HEK293 (cell line): ENCODE measurements around the gene ANKRD9.

ENCODE experiments used
- CTCF ChIA-PET: fragments of 350-600 bp; formaldehyde crosslinking; extraction: SDS; loops from one replicate; lab custom pipeline; 2021; ENCODE audit warnings: antibody characterized with exemption; lab: Yijun Ruan, JAX
- POLR2A ChIA-PET: fragments of 300-600 bp; formaldehyde crosslinking; extraction: SDS; loops from one replicate; lab custom pipeline; 2020; ENCODE audit warnings: antibody characterized with exemption, inconsistent platforms; lab: Yijun Ruan, JAX
- H3K27ac ChIP-seq: fragments of 200-500 bp; sonication (Bioruptor generic); 2 replicates; pipeline ENCODE4 v1.5.1; 2014; ENCODE audit warnings: low read depth, low read length, control low read depth, inconsistent platforms; ENCODE audit errors: extremely low read depth
- H3K36me3 ChIP-seq, 2 experiments: fragments of 200-500 bp in 1 of 2; sonication (Bioruptor generic) in 1 of 2; 1 replicate in 1 of 2; 2 replicates in 1 of 2; pipeline ENCODE4 v1.5.1; 2014 to 2017; ENCODE audit warnings: inconsistent platforms in 2 of 2, low read length in 2 of 2; ENCODE audit not compliant: control insufficient read depth in 2 of 2, insufficient read depth in 1 of 2
- H3K4me1 ChIP-seq: fragments of 200-500 bp; sonication (Bioruptor generic); 2 replicates; pipeline ENCODE4 v1.5.1; 2014; ENCODE audit warnings: mild to moderate bottlenecking, low read length, inconsistent platforms; ENCODE audit not compliant: control insufficient read depth, insufficient read depth
- H3K4me3 ChIP-seq: 2 replicates; pipeline ENCODE4 v1.5.1; 2011; ENCODE audit warnings: low read depth, mild to moderate bottlenecking, control low read depth, low read length, moderate library complexity
- H3K9me3 ChIP-seq: fragments of 200-500 bp; sonication (Bioruptor generic); 2 replicates; pipeline ENCODE4 v1.5.1; 2014; ENCODE audit warnings: low read depth, low read length, inconsistent platforms; ENCODE audit not compliant: control insufficient read depth, insufficient read depth
- ATF2 ChIP-seq: fragments of 450-650 bp; formaldehyde crosslinking; IDR thresholded peaks from 2 replicates; pipeline ENCODE4 v1.5.1; 2016; ENCODE audit warnings: missing biosample characterization, missing genetic modification characterization, low read depth
- HOXA7 ChIP-seq: sonication (generic); formaldehyde crosslinking; IDR thresholded peaks from 2 replicates; pipeline ENCODE4 v1.8.1; 2022; ENCODE audit warnings: missing genetic modification reagents, borderline replicate concordance
- IKZF3 ChIP-seq: fragments of 450-650 bp; IDR thresholded peaks from 2 replicates; pipeline ENCODE4 v1.5.0; 2018; ENCODE audit warnings: missing biosample characterization, mild to moderate bottlenecking, missing genetic modification characterization, moderate library complexity
- SP7 ChIP-seq: fragments of 450-650 bp; formaldehyde crosslinking; IDR thresholded peaks from 2 replicates; pipeline ENCODE4 v1.5.1; 2016; ENCODE audit warnings: missing biosample characterization, missing genetic modification characterization
- TSHZ1 ChIP-seq: fragments of 450-650 bp; formaldehyde crosslinking; IDR thresholded peaks from 2 replicates; pipeline ENCODE4 v1.5.1; 2016; ENCODE audit warnings: missing biosample characterization, missing genetic modification characterization, borderline replicate concordance
- ZBTB1 ChIP-seq: fragments of 450-650 bp; formaldehyde crosslinking; IDR thresholded peaks from 2 replicates; pipeline ENCODE4 v1.5.1; 2016; ENCODE audit warnings: missing biosample characterization, missing genetic modification characterization
- ZBTB17 ChIP-seq: fragments of 450-650 bp; formaldehyde crosslinking; IDR thresholded peaks from 2 replicates; pipeline ENCODE4 v1.5.1; 2016; ENCODE audit warnings: missing biosample characterization, missing genetic modification characterization
- ZNF221 ChIP-seq: fragments of 450-650 bp; formaldehyde crosslinking; IDR thresholded peaks from 2 replicates; pipeline ENCODE4 v1.5.1; 2017; ENCODE audit warnings: missing biosample characterization, missing genetic modification characterization, borderline replicate concordance
- ZNF239 ChIP-seq: fragments of 450-650 bp; formaldehyde crosslinking; IDR thresholded peaks from 2 replicates; pipeline ENCODE4 v1.5.1; 2016; ENCODE audit warnings: missing biosample characterization, missing genetic modification characterization
- ZNF274 ChIP-seq, 2 experiments: fragments of 200-500 bp in 1 of 2; fragments of 450-650 bp in 1 of 2; sonication (Bioruptor generic) in 1 of 2; formaldehyde crosslinking in 1 of 2; IDR thresholded peaks; 2 replicates each; pipeline versions ENCODE4 v1.5.1 to v1.6.1; 2014 to 2016; ENCODE audit warnings: borderline replicate concordance in 1 of 2, inconsistent platforms in 1 of 2, low read length in 1 of 2, missing biosample characterization in 1 of 2, missing genetic modification characterization in 1 of 2
- ZNF362 ChIP-seq: fragments of 450-650 bp; formaldehyde crosslinking; IDR thresholded peaks from 2 replicates; pipeline ENCODE4 v1.5.1; 2016; ENCODE audit warnings: missing biosample characterization, missing genetic modification characterization
- ZNF366 ChIP-seq: fragments of 450-650 bp; formaldehyde crosslinking; conservative IDR thresholded peaks from 2 replicates; pipeline ENCODE4 v1.5.1; 2016; ENCODE audit warnings: missing biosample characterization, missing genetic modification characterization
- ZNF37A ChIP-seq: fragments of 450-650 bp; IDR thresholded peaks from 2 replicates; pipeline ENCODE4 v1.5.1; 2018; ENCODE audit warnings: missing biosample characterization, missing genetic modification characterization
- ZNF449 ChIP-seq: fragments of 450-650 bp; formaldehyde crosslinking; IDR thresholded peaks from 2 replicates; pipeline ENCODE4 v1.5.1; 2017; ENCODE audit warnings: missing biosample characterization, mild to moderate bottlenecking, missing genetic modification characterization, moderate library complexity
- ZNF529 ChIP-seq: fragments of 450-650 bp; formaldehyde crosslinking; IDR thresholded peaks from 2 replicates; pipeline ENCODE4 v1.5.1; 2017; ENCODE audit warnings: missing genetic modification characterization, missing biosample characterization; ENCODE audit not compliant: insufficient replicate concordance
- ZNF621 ChIP-seq: fragments of 450-650 bp; formaldehyde crosslinking; IDR thresholded peaks from 2 replicates; pipeline ENCODE4 v1.5.1; 2017; ENCODE audit warnings: missing biosample characterization, missing genetic modification characterization
- ZNF639 ChIP-seq: fragments of 450-650 bp; formaldehyde crosslinking; IDR thresholded peaks from 2 replicates; pipeline ENCODE4 v1.5.1; 2016; ENCODE audit warnings: missing biosample characterization, missing genetic modification characterization
- ZNF777 ChIP-seq: fragments of 450-650 bp; formaldehyde crosslinking; IDR thresholded peaks from 2 replicates; pipeline ENCODE4 v1.5.1; 2017; ENCODE audit warnings: missing biosample characterization, missing genetic modification characterization, borderline replicate concordance

The ANKRD9 gene

GRCh38 chr14:102530828-102531478 is 21.4 kb upstream of the ANKRD9 start (continued):
- no peak for TF ChIP-seq ZNF639
- TF ChIP-seq ZNF621 (tag by site-specific recombination), result no peak
- no peak for TF ChIP-seq ZBTB17 (tag by site-specific recombination)
- TF ChIP-seq SP7 (tag by site-specific recombination), result no peak
- TF ChIP-seq TSHZ1 (tag by site-specific recombination), result no peak
- TF ChIP-seq ATF2, result no peak
- TF ChIP-seq ZNF274 (IDR thresholded peaks at IDR 0.05; ENCODE audit: low read length), result no peak
- TF ChIP-seq ZNF274 (tag by site-specific recombination; IDR thresholded peaks at IDR 0.05; ENCODE audit: borderline replicate concordance), result no peak

- ChIA-PET POLR2A (interaction anchor here (1.2 kb wide), 1 partner anchor 20 kb away, joined by 4 read pairs; no protein-coding TSS in a partner anchor), CTCF (interaction anchor here (0.7 kb wide), 1 partner anchor 29 kb away, joined by 3 read pairs; no protein-coding TSS in a partner anchor)
- Histone ChIP-seq H3K27ac (no peak overlapping the region), H3K9me3 (no peaks in the 10 kb centered on the region), H3K4me3 (no peak overlapping the region), H3K4me1 (no peaks in the 10 kb centered on the region), H3K36me3 (no peaks in the 10 kb centered on the region)
- TF ChIP-seq ZNF362, result peak; percentile 94
- TF ChIP-seq ZNF239, result no peak
- TF ChIP-seq ZNF529, result no peak
- TF ChIP-seq ZNF221 (tag by site-specific recombination), result no peak
Measured at GRCh38 chr14:102528431-102529170, 19.0 kb upstream of the ANKRD9 start.

- Histone ChIP-seq H3K36me3 (no peaks in the 10 kb centered on the region), H3K27ac (no peak overlapping the region), H3K9me3 (no peaks in the 10 kb centered on the region), H3K4me1 (no peaks in the 10 kb centered on the region), H3K4me3 (no peak overlapping the region)
- POLR2A ChIA-PET, result no interaction called here
- CTCF ChIA-PET, result interaction anchor here (0.6 to 2.2 kb wide), 5 partner anchors 12 to 517 kb away, joined by 4 to 16 read pairs (median 6); no protein-coding TSS in a partner anchor
- TF ChIP-seq ZNF449 (tag by site-specific recombination) (no peak), IKZF3 (tag by site-specific recombination) (no peak), HOXA7 (no peak), ZNF37A (tag by site-specific recombination) (no peak), ZNF777 (tag by site-specific recombination) (0 out of 2 replicates have a peak, but pooled peaks have one; percentile 2), ZBTB1 (tag by site-specific recombination) (no peak), ZNF639 (no peak), ZNF366 (tag by site-specific recombination) (peak; percentile 91; the same call in 1 of the 2 replicates)
- TF ChIP-seq, all 188 proteins: peak for 2
Measured at GRCh38 chr14:102525929-102526497, 16.4 kb upstream of the ANKRD9 start.
